ENCODE results near the gene USP21. TPM values are rescaled to one million over a fixed set of nuclear protein-coding genes. Genes with fewer than 3 reads are reported as not detected.

Gene USP21
- total RNA-seq, 1 donor from 2014 or later, result 21.5 TPM

- Mint-ChIP-seq H3K9me3 (ENCODE audit: unreplicated experiment) (peaks cover 2% of the 10 kb centered on the region), H3K27me3 (ENCODE audit: unreplicated experiment) (no peaks in the 10 kb centered on the region), H3K27ac (ENCODE audit: unreplicated experiment) (no peak overlapping the region), H3K36me3 (ENCODE audit: unreplicated experiment) (no peaks in the 10 kb centered on the region), H3K4me3 (ENCODE audit: unreplicated experiment) (no peak overlapping the region), H3K4me1 (ENCODE audit: low read depth, unreplicated experiment) (no peaks in the 10 kb centered on the region)
- no peak for TF ChIP-seq CTCF (IDR thresholded peaks at IDR 0.05; ENCODE audit: partially characterized antibody, unreplicated experiment)
- DNase-seq, result no peak
Observed at GRCh38 chr1:161137881-161138280, 21.4 kb upstream of the USP21 start.

- H3K4me3 Mint-ChIP-seq (ENCODE audit: unreplicated experiment), result no peak overlapping the region
- no peak overlapping the region for H3K27ac Mint-ChIP-seq (ENCODE audit: unreplicated experiment)
- no peaks in the 10 kb centered on the region for H3K4me1 Mint-ChIP-seq (ENCODE audit: low read depth, unreplicated experiment)
- no peaks in the 10 kb centered on the region for H3K27me3 Mint-ChIP-seq (ENCODE audit: unreplicated experiment)
- no peak for DNase-seq
- no peaks in the 10 kb centered on the region for H3K36me3 Mint-ChIP-seq (ENCODE audit: unreplicated experiment)
- TF ChIP-seq CTCF (IDR thresholded peaks at IDR 0.05; ENCODE audit: partially characterized antibody, unreplicated experiment), result no peak
- peaks cover 2% of the 10 kb centered on the region for H3K9me3 Mint-ChIP-seq (ENCODE audit: unreplicated experiment)
Observed at GRCh38 chr1:161138431-161138830, 20.9 kb upstream of the USP21 start.

GRCh38 chr1:161139766-161140165 lies 19.5 kb upstream of the USP21 start:
- no peaks in the 10 kb centered on the region for H3K4me1 Mint-ChIP-seq (ENCODE audit: low read depth, unreplicated experiment)
- H3K27me3 Mint-ChIP-seq (ENCODE audit: unreplicated experiment), result no peaks in the 10 kb centered on the region
- no peak overlapping the region for H3K27ac Mint-ChIP-seq (ENCODE audit: unreplicated experiment)
- H3K9me3 Mint-ChIP-seq (ENCODE audit: unreplicated experiment), result peaks cover 2% of the 10 kb centered on the region
- DNase-seq, result no peak
- TF ChIP-seq CTCF (IDR thresholded peaks at IDR 0.05; ENCODE audit: partially characterized antibody, unreplicated experiment), result peak; percentile 57
- no peaks in the 10 kb centered on the region for H3K36me3 Mint-ChIP-seq (ENCODE audit: unreplicated experiment)
- H3K4me3 Mint-ChIP-seq (ENCODE audit: unreplicated experiment), result no peak overlapping the region

GRCh38 chr1:161140755-161141400 lies 18.4 kb upstream of the USP21 start:
- no peak for TF ChIP-seq CTCF (IDR thresholded peaks at IDR 0.05; ENCODE audit: partially characterized antibody, unreplicated experiment)
- Mint-ChIP-seq H3K4me1 (ENCODE audit: low read depth, unreplicated experiment) (no peaks in the 10 kb centered on the region), H3K4me3 (ENCODE audit: unreplicated experiment) (no peak overlapping the region), H3K27me3 (ENCODE audit: unreplicated experiment) (no peaks in the 10 kb centered on the region), H3K9me3 (ENCODE audit: unreplicated experiment) (peaks cover 2% of the 10 kb centered on the region), H3K27ac (ENCODE audit: unreplicated experiment) (no peak overlapping the region), H3K36me3 (ENCODE audit: unreplicated experiment) (no peaks in the 10 kb centered on the region)
- DNase-seq, result no peak

GRCh38 chr1:161145832-161146231 lies 13.5 kb upstream of the USP21 start:
- H3K4me1 Mint-ChIP-seq (ENCODE audit: low read depth, unreplicated experiment), result peaks cover 2% of the 10 kb centered on the region
- H3K27ac Mint-ChIP-seq (ENCODE audit: unreplicated experiment), result no peak overlapping the region
- no peaks in the 10 kb centered on the region for H3K27me3 Mint-ChIP-seq (ENCODE audit: unreplicated experiment)
- H3K9me3 Mint-ChIP-seq (ENCODE audit: unreplicated experiment), result no peaks in the 10 kb centered on the region
- H3K36me3 Mint-ChIP-seq (ENCODE audit: unreplicated experiment), result no peaks in the 10 kb centered on the region
- TF ChIP-seq CTCF (IDR thresholded peaks at IDR 0.05; ENCODE audit: partially characterized antibody, unreplicated experiment), result no peak
- no peak for DNase-seq
- no peak overlapping the region for H3K4me3 Mint-ChIP-seq (ENCODE audit: unreplicated experiment)
